HG03064 (cell line): Measurements from ENCODE around the gene KHDC4.

Source experiments
- ATAC-seq: cut with Tn5 transposase; IDR thresholded peaks from one replicate; pipeline ENCODE4 v1.9.1; 2021; ENCODE audit warnings: low read depth; ENCODE audit not compliant: unreplicated experiment

KHDC4 gene

GRCh38 chr1:155877945-155878344 is 56.3 kb downstream of the KHDC4 start:
- ATAC-seq: no peak

GRCh38 chr1:155873860-155874259 is 60.4 kb downstream of the KHDC4 start:
- no peak for ATAC-seq

DNA sequence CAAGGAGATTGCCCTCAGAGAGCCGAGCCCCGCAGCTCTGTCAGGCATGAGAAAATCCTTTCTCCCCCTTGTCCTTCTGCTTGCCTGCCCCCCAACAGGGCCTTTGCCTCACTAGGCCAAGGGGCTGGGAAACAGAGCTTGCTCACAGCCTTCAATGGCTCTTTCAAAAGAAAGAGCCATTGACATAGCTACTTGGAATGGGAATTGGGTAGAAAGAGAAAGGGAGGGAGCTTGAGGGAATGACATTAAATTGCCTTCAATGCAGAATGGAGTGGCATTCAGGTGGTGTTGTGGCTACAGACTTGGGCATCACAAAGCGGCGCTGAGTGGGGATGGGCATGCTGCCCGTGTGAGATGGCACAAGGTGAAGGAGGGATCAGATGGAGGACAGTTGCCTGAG is 61.7 kb downstream of the KHDC4 start:
- no peak for ATAC-seq

GRCh38 chr1:155871390-155871789 is 62.8 kb downstream of the KHDC4 start:
- ATAC-seq: no peak

DNA sequence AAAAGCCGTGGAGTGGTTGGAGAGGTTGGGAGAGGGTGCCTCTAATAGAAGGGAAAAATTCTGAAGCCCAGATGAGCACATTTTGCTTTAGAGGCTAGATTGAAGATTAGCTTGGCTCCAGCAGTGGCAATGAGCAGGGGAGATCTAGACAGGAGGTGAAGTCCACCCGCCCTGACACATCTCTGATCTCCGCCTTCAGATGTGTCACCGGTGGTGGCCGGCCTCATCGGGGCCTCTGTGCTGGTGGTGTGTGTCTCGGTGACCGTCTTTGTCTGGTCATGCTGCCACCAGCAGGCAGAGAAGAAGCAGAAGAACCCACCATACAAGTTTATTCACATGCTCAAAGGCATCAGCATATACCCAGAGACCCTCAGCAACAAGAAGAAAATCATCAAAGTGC is 66.4 kb downstream of the KHDC4 start:
- no peak for ATAC-seq

- no peak for ATAC-seq
These were observed 69.8 kb downstream of the KHDC4 start for GRCh38 chr1:155864393-155864792.
